CD4-positive, alpha-beta T cell treated with Interleukin-15 for 1 hour (primary cell): ENCODE data around the gene WDFY2.
A peak's percentile ranks its signal among the peaks of the same experiment; 100 is the strongest.

Source experiments
- DNase-seq: peaks from one replicate; pipeline ENCODE4 v3.0.0-alpha.2; 2020

WDFY2 gene

DNA sequence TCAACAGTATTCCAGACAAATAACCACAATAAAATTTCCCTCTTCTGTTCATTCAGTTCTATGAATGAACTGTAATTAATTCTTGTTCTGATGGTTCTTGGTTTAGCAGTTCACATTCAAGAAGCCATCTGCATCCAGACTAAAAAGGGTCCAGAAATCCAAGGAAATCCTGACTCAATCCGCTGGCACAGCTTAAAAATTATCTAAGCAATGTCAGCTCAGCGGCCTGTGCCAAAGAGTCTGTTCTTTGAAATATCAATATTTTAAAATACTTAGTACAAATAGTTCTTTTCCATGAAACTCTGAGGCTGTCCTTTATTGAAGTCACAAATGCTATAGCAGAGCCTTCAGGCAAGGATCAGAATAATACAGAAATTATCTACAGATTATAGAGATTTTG, 162.5 kb downstream of the WDFY2 start:
- DNase-seq, result no peak

DNA sequence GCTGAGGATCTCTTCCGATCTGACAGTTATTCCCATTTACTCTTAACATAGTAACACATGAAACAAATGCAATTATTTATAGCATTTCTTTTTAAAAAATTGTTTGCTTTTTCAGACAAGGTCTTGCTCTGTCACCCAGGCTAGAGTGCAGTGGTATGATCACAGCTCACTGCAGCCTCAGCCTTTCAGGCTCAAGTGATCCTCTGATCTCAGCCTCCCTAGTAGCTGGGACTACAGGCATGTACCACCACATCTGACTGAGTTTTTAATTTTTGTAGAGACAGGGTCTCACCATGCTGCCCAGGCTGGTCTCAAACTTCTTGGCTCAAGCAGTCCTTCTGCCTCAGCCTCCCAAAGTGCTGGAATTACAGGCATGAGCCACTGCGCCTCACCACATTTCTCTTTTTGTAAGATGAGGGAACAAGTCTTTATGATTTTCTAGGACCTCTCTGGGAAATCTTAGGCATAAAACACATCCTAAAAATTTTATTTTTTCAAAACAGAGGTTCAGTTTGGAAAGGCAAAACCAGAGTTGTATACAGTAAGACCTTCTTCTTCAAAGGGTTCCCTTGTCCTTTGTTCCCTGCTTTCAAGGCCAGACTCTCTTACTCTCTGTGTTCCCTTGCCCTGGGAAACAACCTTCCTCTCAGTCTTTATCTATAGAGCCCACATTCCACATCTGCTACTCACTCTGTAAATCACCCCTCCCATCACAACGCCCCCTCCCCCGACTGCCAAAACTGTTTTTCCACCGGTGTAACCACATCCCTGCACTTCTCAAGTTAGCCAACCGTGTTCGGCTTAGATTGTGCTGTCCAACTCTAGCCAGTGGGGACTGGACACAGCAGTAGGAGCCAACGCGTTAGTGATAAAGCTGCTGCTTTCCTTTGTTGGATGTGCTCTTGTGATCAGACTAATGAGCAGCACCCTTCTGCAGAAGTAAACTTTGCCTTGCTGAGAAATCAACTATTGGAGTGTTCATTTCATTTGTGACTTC, 163.5 kb downstream of the WDFY2 start:
- DNase-seq, result no peak

DNA sequence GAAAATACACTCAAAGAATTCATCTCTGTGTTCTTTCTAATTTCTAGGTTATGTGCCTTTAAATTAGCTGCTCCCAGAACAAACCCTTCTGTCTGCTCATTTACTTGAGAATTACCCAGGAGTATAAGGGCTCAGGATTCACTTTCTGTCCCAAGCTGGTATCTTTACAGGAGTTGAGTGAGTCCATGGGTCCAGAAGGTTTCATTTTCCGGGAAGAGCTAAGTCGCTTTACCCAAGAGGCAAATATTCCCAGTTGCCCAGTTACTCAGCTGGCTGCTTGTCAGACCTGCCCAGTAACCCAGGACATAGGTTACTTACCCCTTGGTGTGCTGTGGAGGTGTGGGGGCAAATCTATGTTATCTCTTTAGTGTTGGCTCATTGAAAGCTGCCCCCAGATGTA, 172.4 kb downstream of the WDFY2 start:
- DNase-seq, result no peak

DNA sequence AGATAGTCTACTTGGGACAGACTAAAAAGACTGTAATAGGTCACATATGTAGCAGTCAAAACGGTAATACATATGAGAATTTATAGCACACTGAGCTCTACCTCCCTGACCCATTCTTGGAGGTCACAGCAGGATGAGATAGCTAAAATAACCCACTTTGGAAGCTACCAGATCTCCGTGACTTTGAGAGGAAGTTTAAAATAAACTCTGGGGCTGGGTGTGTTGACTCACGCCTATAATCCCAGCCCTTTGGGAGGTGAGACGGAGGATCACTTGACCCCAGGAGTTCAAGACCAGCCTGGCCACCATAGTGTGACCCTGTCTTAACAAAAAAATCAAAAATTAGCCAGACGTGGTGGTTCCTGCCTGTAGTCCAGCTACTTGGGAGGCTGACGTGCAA, 174.4 kb downstream of the WDFY2 start:
- DNase-seq, result no peak

DNA sequence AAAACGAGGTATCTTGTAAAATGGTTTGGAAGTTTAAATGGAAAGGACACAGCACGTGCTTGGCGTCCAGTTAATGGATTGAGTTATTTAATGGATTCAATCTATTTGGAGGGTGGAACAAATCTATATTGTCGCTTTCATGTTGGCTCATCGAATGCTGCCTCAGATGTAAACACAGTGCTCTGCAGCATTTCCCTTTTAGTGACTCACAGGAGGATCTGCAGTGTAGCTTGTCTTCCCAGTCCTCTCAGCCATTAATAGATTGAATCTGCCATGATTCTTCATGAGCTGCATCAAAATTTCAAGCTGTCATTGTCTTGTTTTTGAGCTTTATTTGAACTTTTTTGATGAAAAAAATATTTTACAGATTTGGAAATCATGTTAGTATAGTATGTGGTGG, 175.0 kb downstream of the WDFY2 start:
- no peak for DNase-seq

DNA sequence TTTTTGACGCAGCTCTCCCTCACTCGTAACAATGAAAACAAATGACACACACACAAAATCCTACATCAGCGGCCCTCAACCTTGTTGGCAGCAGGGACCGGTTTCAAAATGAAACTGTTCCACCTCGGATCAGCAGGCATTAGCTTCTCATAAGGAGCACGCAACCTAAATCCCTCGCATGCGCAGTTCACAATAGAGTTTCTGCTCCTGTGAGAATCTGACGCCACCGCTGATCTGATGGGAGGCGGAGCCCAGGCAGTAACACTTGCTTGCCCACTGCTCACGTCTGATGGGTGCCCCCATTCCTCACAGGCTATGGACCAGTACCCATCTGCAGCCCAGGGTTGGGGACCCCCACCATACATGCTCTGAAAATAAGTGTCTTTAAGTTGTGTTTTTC, 176.3 kb downstream of the WDFY2 start:
- no peak for DNase-seq

DNA sequence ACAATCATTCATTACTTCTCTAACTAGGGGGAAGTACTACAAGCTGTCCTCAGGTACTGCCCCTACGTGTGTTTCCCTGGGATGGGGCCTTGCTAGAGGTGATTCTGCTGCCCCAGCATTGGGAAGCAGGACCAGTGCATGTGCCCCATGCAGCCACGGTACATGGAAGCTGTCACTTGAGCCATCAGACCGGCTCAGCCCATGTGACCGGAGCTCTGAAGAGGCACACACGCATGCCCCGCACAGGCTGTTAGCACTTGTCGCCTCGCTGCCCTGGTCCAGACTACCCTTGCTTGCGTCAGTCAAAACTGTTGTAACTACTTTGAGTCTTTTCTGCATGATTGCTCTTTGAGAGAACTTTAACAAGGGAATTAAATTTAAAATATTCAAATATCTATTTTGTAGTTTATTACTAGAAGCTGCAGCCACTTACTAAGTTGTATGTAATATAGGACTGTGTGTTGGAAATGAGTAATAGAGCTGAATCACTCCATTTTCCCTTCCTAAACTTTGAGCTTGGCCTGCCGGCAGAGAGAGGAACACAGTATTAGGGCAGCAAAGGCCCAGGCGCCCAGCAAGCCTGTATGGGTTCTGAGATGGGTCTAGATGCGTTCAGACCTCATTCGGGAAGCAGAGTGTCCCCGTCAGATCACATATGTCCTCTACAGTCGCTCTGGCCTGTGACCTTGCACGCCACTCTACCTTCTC, 177.5 kb downstream of the WDFY2 start:
- DNase-seq, result no peak

DNA sequence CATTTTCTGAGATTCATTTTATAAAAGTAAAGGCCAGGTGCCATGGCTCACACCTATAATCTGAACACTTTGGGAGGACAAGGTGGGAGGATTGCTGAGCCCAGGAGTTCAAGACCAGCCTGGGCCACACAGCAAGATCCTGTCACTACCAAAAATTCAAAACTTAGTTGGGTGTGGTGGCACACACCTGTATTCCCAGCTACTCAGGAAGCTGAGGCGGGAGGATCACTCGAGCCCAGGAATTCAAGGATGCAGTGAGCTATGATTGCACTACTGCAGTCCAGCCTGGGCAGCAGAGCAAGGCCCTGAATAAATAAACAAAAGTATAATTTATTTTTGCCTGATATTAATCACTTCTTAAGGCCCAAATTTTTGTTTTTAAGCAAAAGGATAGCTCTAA, 179.2 kb downstream of the WDFY2 start:
- no peak for DNase-seq

DNA sequence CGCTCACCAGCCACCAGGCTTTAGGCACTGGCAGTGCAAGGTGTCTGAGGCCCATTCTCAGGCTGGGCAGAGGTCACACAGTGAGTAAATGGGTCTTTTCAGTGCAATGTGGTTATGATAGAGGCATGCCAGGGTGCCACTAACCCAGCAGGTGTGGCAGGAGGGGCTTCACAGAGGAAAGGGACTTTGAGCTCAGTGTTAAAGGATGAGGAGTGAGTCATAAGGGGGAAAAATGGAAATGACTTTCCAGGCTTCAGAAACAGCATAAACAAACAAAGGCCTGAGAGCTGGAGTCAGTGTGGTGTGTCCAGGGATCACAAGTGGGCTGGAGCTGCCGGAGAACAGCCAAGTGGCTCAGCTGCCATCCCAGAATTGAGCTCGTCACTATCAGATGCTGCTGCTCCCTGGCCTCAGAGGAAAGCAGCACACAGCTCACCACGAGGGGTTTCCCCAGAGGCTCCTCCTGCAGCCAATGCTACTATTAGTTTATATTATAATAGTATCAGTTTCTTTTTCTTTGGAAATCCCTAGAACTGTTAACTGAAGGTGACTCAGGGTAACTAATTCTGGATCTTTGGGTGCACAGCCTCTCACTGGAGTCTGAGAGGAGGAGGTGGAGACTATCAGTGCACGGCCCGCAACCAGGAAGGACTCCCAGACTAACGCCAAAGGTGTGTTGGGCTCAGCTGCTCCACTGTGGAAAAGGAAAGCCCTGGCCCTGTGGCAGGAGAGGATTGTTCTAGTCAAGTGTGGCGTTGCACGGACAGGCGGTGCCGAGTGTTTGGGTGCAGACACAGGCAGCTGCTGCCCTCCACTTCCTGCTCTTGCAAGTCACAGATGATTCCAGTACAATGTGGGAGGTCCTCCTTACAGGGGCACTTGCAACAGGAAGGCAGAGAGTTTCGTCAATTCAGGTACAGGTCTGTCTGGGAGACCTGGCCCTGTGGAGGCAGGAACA, 180.2 kb downstream of the WDFY2 start:
- DNase-seq, result peak; percentile 41

DNA sequence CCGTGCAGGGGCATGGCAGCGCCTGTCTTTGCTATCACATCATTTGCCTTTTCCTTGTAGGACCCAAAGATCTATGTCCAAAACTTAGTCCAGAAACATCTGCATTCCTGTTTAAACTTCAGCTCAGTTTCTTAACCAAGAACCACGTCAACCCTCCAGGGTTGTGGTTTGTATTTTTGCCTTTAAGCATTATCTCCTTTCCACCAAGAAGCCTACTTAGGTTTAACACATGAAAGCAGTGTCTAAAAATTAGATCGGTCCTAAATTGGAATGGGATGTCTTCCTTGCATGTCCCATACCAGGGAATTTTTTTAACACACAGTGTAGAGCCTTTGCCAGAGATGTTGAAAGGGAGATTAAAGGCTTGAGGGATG, 180.9 kb downstream of the WDFY2 start:
- DNase-seq, result no peak

DNA sequence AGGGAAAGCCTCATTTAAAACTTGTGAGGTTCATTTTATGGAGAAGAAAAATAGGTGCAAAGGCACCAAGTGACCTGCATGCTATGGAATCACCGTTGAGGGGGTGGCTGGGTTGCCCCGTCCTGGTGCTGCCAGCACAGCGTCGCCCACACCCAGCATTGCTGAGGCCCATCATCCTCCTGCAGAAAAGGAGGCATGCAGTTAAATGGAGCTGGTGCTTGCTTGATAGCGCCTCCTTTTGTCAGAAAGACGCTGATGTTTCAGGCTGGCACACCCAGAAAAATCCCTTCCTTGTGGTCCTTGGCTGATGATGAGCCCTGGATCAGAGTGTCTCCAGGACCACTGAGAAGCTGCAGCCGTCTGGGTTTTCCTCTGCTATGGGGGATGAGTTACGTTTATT, 182.8 kb downstream of the WDFY2 start:
- DNase-seq, result no peak

DNA sequence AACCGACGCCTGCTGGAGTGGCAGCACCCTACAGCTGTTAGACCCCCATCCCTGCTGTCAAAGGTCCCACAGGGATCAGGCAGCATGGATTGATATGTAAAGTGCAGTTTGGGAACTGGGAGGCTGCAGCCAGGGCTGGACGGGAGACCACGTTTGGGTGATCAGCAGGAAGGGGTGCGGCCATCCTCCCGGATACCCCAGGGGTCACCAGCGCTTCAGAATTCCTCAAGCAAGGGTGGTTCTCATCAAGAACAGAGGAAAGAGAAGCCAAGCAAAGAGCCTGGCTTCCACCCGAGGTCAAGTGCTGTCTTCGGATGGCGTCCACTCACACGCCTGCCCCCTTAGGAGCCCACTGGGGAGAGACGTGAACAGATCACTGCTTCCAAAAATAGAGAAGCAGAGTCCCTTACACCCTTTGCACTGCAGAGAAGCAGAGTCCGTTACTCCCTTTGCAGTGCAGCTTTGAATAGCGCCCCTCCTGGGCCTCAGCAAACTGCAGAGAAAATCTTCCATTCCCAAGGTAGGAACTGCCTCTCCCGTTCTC, 184.2 kb downstream of the WDFY2 start:
- DNase-seq, result no peak

DNA sequence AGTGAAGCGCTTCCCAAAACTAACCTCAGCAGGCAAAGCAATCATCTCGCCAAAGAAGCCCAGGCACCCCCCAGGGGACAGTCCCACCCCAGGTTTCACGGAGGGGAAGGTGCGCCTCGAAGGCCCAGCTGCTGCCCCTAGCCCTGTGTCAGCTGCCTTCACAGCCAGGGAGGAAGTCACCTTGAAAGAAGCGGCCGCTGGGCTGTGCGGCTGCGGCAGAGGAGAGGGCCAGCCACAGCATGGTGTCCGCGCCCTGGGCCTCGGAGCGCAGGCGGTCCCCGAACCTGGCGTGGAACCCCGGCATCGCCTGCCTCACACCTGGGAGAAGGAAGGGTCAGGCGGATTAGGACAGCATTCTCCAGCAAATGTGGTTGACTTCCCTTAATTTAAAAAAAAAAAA, 184.7 kb downstream of the WDFY2 start:
- DNase-seq, result no peak

DNA sequence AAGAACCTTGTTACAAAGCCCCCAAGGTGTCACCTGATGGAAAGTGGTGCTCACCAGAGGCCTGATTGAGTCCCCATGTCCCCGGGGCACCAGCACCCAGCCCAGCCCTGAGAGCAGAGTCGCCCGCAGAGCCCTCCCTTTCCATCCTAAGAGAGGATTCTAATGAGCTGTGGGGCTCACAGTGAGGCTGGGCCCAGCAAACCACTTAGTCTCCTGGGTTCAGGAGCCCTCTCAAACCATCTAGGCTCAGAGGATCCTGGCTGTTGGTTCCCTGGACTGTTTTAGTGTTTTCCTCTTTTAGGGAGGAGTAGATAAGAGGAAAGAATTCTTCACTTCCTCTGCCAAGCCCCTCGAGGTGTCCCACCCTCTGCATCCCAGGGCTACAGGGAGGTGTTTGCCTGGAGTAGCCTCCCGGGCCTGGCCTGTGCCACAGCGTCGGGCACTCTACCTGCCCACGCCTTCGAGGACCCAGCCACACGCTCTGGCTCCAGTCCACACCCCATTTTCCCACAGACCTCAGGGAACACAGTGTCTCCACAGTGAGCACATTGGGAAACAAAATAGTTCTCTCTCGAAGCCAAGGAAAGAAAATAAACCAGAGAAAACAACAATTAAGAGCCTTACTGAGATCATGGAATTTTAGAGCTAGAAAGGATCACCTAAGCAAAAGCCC, 185.3 kb downstream of the WDFY2 start:
- DNase-seq, result no peak

DNA sequence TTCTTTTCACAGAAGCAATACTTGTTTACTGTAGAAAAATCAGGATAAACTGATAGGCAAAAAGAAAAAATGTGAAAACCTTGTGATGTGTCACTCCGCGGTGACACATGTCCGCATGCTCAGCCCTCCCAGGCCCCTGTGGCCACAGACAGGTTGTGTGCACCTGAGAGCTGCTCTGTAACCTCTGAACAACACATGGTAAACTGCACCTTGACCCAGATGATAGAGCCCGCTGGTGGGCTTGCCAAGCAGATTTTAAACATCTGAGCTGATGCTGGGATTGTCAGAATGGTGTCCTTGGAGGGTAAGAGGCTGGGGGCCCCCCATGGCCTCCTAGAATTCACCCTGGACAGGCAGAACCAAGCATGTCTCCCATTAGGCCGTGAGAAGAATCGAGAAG, 185.9 kb downstream of the WDFY2 start:
- no peak for DNase-seq

DNA sequence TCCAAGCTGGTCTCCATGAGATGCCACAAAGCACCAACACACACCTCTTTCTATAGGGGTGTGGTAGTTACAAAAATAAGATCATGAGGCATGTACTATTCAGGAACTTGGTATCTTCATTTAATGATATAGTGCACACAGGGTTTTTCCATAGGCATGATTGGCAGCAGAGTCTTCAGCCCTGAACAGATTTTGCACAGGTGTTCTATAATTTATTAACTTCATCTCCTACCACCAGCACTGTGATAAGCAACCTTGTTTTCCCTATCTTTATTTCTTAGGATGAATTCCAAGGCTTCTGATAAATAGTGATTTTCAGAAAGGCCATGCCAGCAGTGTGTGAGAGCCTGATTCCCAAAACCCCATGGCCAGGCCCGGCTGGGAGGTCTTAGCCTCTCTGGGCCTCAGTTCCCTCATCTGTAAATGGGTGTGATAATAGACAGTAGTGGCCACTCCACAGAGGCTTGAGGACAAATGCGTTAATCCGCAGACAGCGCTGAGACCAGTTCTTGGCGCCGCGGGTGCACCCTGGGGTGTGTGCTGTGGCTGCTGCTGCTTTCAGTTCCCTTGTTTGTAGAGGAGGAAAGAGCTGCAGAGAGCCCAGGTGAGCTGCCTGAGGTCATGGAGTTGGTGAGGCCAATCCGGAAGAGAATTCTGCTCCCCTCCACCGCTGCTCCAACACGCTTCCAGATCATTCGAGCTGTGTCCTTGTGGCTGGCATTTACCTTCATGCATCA, 186.6 kb downstream of the WDFY2 start:
- DNase-seq, result no peak

DNA sequence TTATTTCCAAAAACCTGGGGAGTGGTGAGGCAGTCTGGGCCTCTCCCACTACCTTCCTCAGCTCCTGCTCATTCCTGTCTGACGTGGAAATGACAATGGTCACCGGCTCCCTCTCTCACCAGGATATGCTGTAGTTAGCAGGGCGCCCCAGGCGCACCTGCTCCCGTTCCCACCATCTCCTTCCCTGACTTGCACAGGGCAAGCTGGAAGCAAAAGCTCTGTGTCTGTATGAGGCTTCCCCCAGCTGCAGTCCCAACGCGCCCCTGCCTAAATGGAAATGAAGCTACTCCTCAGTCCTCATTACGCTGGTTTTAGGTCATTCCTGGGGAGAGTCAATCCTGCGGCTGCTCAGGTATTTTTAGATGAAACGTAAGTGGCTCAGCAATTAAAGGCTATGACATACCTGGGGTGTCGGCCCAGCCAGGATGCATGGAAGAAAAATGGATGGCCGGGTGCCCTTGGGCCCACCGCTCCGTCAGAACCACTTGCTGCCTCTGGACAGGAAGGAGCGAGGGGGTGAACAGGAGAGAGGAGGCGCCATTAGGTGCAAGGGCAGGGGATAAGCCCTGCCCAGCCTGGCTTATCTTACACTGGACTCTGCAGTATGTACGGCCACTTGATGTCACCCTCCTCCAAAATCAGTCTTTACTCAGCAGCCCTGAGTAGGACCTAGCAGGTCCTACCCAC, 187.3 kb downstream of the WDFY2 start:
- no peak for DNase-seq

DNA sequence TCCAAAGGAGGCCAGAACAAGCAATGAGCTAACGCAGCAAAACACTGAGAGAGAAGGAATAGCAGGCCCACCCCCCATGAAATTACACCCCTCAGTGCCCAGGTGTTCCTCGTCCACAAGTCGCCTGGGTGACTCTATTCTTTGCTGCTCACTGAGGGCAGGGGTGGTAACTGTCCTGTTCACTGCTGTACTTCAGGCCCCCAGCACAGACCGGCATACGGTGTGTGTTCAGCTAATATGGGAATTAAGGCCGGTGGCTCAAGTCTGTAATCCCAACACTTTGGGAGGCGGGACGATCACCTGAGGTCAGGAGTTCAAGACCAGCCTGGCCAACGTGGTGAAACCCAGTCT, 187.8 kb downstream of the WDFY2 start:
- no peak for DNase-seq

DNA sequence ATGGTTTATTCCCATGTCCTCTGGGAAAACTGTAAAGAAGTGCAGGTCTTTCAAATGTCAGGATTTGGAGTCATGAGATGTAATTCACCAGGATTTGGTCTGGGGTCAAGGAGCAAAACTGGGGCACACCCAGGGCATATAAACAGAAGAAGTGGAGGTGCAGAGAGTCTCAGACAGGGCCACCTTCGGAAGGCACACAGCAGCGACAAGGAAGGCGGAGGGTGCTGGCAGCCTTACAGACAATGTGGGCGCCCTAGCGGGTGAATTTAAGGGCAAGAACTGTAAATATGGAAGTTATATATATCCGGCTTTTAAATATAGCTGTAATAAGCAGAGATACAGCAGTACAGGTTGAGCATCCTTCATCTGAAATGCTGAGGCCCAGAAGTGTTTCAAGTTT, 188.5 kb downstream of the WDFY2 start:
- no peak for DNase-seq

DNA sequence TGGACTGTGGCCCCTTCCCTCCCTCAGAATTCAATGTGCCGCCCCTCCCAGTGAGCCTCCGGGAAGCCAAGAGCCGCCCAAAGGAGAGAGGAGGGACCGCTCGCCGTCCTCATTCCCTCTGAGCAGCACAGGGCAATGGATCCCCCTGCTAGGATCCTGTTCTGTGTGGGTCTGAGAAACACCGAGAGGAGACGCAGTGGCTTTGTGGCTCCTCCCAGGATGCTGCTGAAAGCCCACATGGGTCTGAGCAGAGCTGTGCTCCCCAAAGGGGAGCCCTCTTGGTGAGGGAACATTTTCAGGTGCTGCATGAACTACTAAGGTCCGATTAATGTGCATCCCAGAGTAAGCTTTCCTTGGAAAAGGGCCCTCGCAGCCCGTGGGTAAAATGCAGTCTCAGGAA, 189.3 kb downstream of the WDFY2 start:
- no peak for DNase-seq

DNA sequence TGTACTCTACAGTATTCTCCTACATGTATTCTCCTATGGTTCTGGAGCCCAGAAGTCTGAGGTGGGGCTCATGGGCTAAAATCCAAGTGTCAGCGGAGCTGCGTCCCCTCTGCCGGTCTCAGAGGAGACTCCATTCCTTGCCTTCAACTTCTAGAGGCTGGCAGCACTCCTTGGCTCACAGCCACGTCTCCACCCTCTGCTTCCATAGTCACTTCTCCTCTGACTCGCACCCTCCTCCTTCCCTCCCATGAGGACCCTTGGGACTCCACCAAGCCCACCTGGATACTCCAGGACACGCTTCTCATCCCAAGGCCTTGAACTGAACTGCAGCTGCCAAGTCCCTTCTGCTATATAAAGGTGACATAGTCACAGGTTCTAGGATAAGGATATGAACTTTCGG, 191.9 kb downstream of the WDFY2 start:
- DNase-seq, result no peak
